ENCODE results near the gene HMG20A. TPM values are rescaled to one million over a fixed set of nuclear protein-coding genes. Genes with fewer than 3 reads are reported as not detected.

HMG20A gene
- total RNA-seq, 1 experiment from 2014 or later, result 54.0 TPM

DNA sequence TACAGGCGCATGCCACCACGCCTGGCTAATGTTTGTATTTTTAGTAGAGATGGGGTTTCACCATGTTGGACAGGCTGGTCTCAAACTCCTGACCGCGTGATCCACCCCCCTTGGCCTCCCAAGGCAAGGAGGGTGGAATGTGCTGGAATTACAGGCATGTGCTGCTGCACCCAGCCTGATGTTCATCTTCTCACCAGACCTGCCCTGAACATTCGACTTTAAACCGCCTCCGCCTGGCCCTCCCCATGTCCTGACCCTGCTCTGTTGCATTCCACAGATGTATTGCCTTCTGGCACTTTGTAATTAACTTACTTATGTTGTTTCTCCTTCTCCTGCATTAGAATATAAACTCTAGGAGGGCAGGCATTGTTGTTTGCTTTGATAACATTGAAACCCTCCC is 109.9 kb downstream of the HMG20A start:
- no peak overlapping the region for H3K27ac ChIP-seq (ENCODE audit: low read length)
- BruUV-seq (replicated peaks), result no TSS peak
- no peak for ATAC-seq
- no peaks in the 10 kb centered on the region for H3K9me3 ChIP-seq (ENCODE audit: control insufficient read depth, insufficient read depth, low read depth, low read length)
- TF ChIP-seq, protein P1, sequence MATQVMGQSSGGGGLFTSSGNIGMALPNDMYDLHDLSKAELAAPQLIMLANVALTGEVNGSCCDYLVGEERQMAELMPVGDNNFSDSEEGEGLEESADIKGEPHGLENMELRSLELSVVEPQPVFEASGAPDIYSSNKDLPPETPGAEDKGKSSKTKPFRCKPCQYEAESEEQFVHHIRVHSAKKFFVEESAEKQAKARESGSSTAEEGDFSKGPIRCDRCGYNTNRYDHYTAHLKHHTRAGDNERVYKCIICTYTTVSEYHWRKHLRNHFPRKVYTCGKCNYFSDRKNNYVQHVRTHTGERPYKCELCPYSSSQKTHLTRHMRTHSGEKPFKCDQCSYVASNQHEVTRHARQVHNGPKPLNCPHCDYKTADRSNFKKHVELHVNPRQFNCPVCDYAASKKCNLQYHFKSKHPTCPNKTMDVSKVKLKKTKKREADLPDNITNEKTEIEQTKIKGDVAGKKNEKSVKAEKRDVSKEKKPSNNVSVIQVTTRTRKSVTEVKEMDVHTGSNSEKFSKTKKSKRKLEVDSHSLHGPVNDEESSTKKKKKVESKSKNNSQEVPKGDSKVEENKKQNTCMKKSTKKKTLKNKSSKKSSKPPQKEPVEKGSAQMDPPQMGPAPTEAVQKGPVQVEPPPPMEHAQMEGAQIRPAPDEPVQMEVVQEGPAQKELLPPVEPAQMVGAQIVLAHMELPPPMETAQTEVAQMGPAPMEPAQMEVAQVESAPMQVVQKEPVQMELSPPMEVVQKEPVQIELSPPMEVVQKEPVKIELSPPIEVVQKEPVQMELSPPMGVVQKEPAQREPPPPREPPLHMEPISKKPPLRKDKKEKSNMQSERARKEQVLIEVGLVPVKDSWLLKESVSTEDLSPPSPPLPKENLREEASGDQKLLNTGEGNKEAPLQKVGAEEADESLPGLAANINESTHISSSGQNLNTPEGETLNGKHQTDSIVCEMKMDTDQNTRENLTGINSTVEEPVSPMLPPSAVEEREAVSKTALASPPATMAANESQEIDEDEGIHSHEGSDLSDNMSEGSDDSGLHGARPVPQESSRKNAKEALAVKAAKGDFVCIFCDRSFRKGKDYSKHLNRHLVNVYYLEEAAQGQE (IDR thresholded peaks at IDR 0.05; ENCODE audit: insufficient read depth in 1 of 2, low read depth in 2 of 2, low read length in 1 of 2), result no peak
- TF ChIP-seq POLR2AphosphoS5 (IDR thresholded peaks at IDR 0.05; ENCODE audit: low read depth, low read length), result no peak
- TF ChIP-seq, protein P2, sequence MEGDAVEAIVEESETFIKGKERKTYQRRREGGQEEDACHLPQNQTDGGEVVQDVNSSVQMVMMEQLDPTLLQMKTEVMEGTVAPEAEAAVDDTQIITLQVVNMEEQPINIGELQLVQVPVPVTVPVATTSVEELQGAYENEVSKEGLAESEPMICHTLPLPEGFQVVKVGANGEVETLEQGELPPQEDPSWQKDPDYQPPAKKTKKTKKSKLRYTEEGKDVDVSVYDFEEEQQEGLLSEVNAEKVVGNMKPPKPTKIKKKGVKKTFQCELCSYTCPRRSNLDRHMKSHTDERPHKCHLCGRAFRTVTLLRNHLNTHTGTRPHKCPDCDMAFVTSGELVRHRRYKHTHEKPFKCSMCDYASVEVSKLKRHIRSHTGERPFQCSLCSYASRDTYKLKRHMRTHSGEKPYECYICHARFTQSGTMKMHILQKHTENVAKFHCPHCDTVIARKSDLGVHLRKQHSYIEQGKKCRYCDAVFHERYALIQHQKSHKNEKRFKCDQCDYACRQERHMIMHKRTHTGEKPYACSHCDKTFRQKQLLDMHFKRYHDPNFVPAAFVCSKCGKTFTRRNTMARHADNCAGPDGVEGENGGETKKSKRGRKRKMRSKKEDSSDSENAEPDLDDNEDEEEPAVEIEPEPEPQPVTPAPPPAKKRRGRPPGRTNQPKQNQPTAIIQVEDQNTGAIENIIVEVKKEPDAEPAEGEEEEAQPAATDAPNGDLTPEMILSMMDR (IDR thresholded peaks at IDR 0.05), result no peak
- intact Hi-C loops (cut with micrococcal nuclease; ENCODE audit: unreplicated experiment) (no loop called here), in situ Hi-C loops (cut with HindIII; ENCODE audit: low pct_unique_long_range_greater_than_20kb, low sequenced_read_pairs) (no loop called here)
- no peaks in the 10 kb centered on the region for H3K27me3 ChIP-seq (ENCODE audit: control insufficient read depth, insufficient read depth, low read length)
- no peak for DNase-seq (ENCODE audit: low read depth, low spot score)
- H3K4me1 ChIP-seq (ENCODE audit: control insufficient read depth, insufficient read depth, low read length), result peaks cover 12% of the 10 kb centered on the region; the same call in 1 of the 2 replicates
- no peak overlapping the region for H3K4me3 ChIP-seq (ENCODE audit: low read depth in 2 of 2, low read length in 2 of 2)
- CTCF ChIA-PET, result no interaction called here
- no peaks in the 10 kb centered on the region for H3K36me3 ChIP-seq (ENCODE audit: control insufficient read depth, insufficient read depth, low read length)
- POLR2A ChIA-PET, result no interaction called here

DNA sequence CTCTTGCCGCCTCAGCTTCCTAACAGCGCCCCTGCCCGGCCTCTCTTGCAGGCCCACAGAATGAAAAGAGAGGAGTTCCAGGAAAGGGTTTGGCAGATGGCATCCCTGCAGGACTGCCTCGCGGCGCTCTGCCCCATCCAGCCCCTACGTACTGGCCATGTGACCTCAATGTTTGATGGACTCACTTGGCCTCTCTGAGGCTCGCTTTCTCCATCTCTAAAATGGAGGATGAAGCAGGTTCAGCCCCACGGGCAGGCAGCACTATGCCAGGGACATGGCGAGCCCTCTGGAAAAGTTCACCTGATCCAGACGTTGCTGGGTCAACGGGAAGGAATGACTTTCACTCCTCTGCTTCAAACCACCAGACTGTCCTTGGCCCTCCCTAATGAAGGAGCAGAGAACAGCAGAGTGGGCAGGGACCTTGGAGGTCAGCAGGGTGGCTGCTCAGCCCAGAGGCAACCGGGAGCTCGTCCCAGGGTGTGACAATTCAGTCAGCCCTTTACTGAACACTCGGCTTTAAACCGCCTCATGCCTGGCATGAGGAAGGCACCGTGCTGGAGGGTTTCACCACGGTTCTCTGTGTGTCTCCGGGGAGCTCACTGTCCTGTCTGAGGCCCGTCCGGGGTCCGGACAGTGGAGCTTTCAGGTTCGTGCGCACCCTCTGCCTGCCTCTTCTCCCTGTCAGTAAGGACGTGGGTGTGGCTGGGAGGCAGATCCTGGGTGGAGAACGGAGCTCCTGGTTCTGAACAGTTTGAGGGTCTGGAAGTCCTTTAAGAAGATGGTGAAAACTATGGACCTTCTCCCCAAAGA is 110.7 kb downstream of the HMG20A start:
- Histone ChIP-seq H3K4me3 (ENCODE audit: low read depth in 2 of 2, low read length in 2 of 2) (no peak overlapping the region), H3K27ac (ENCODE audit: low read length) (no peak overlapping the region), H3K27me3 (ENCODE audit: control insufficient read depth, insufficient read depth, low read length) (no peaks in the 10 kb centered on the region), H3K9me3 (ENCODE audit: control insufficient read depth, insufficient read depth, low read depth, low read length) (no peaks in the 10 kb centered on the region), H3K36me3 (ENCODE audit: control insufficient read depth, insufficient read depth, low read length) (no peaks in the 10 kb centered on the region), H3K4me1 (ENCODE audit: control insufficient read depth, insufficient read depth, low read length) (peaks cover 15% of the 10 kb centered on the region; the same call in 1 of the 2 replicates)
- no peak for TF ChIP-seq TCF7L2 (IDR thresholded peaks at IDR 0.05; ENCODE audit: low read depth, low read length)
- no TSS peak for BruUV-seq (replicated peaks)
- intact Hi-C loops (cut with micrococcal nuclease; ENCODE audit: unreplicated experiment) (no loop called here), in situ Hi-C loops (cut with HindIII; ENCODE audit: low pct_unique_long_range_greater_than_20kb, low sequenced_read_pairs) (no loop called here)
- CTCF ChIA-PET, result no interaction called here
- POLR2A ChIA-PET, result interaction anchor here (0.6 kb wide), 1 partner anchor 1549 kb away, joined by 4 read pairs; no protein-coding TSS in a partner anchor
- DNase-seq (ENCODE audit: low read depth, low spot score), result no peak
- ATAC-seq, result no peak

DNA sequence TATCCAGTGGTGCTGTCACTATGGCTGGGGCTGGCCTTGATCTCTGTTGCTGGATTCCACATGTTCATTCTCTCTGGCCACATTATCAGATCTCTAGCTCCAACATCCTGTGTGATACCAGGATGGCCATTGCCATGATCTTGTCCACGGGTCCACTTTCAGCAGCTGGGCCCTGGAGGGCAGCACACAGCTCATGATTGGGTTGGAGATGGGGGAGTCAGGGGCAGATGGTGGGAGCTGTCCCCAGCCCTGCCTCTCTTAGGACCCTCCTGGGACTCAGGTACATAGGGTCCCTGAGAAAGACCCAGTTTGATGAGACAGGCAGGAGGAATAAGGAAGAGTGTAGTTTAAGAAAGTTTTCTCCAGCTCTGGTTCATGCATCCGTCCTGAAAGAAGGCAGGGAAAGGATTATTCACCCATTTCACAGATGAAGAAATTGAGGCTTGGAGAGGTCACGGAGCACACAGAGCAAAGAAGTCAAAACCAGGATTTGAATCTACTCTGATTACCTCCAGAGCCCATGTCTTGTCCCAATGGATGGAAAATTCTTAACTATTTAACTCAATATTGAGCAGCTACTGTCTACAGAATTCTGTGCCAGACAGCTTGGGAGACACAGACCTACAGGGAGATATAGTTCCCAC is 111.5 kb downstream of the HMG20A start:
- ATAC-seq, result no peak
- in situ Hi-C loops (cut with HindIII; ENCODE audit: low pct_unique_long_range_greater_than_20kb, low sequenced_read_pairs) (no loop called here), intact Hi-C loops (cut with micrococcal nuclease; ENCODE audit: unreplicated experiment) (no loop called here)
- TF ChIP-seq TCF7L2 (IDR thresholded peaks at IDR 0.05; ENCODE audit: low read depth, low read length) (no peak), SIN3A (IDR thresholded peaks at IDR 0.05; ENCODE audit: borderline replicate concordance, insufficient read depth, low read depth, low read length) (no peak), POLR2AphosphoS5 (IDR thresholded peaks at IDR 0.05; ENCODE audit: low read depth, low read length) (no peak)
- TF ChIP-seq, protein P1 (IDR thresholded peaks at IDR 0.05; ENCODE audit: insufficient read depth in 1 of 2, low read depth in 2 of 2, low read length in 1 of 2), result no peak
- TF ChIP-seq, protein P2 (IDR thresholded peaks at IDR 0.05), result no peak
- no peak overlapping the region for H3K4me3 ChIP-seq (ENCODE audit: low read depth in 2 of 2, low read length in 2 of 2)
- no peaks in the 10 kb centered on the region for H3K36me3 ChIP-seq (ENCODE audit: control insufficient read depth, insufficient read depth, low read length)
- no peaks in the 10 kb centered on the region for H3K27me3 ChIP-seq (ENCODE audit: control insufficient read depth, insufficient read depth, low read length)
- ChIA-PET POLR2A (no interaction called here), CTCF (no interaction called here)
- H3K9me3 ChIP-seq (ENCODE audit: control insufficient read depth, insufficient read depth, low read depth, low read length), result no peaks in the 10 kb centered on the region
- no peak overlapping the region for H3K27ac ChIP-seq (ENCODE audit: low read length)
- BruUV-seq (replicated peaks), result no TSS peak
- peaks cover 11% of the 10 kb centered on the region; the same call in 1 of the 2 replicates for H3K4me1 ChIP-seq (ENCODE audit: control insufficient read depth, insufficient read depth, low read length)
- no peak for DNase-seq (ENCODE audit: low read depth, low spot score)

All from Panc1 (cell line).